Measurements from ENCODE around the gene EHMT1. TPM values are rescaled to one million over a fixed set of nuclear protein-coding genes. Genes with fewer than 3 reads are reported as not detected.

EHMT1 gene
- total RNA-seq, 2 donors from 2014 or later = 106 to 108 TPM

DNA sequence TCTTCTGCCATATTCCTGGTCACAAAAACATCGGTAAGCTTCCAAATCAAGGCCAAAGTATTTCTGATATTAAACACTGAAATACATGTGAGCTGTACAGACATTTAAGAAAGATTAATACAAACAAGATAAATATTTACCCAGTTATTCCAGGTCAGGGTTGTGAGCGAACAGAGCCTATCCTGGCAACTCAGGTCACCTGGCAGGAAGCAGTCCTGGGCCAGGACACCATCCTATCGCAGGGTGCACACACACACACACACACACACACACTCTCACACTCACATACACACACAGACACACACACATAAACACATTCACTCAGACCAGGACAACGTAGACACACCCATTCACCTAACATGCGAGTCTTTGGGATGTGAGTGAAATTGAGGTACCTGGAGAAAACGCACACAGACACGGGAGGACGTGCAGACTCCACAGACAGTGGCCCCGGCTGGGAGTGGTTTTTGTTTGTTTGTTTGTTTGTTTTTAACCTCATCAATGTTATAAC is 176.4 kb downstream of the EHMT1 start:
- Mint-ChIP-seq H3K27ac (no peak overlapping the region), H3K4me1 (peaks cover 8% of the 10 kb centered on the region), H3K27me3 (no peaks in the 10 kb centered on the region), H3K4me3 (no peak overlapping the region), H3K36me3 (ENCODE audit: low read depth) (peaks cover 14% of the 10 kb centered on the region)
- ATAC-seq (no peak), DNase-seq (no peak)
- no peaks in the 10 kb centered on the region for H3K9me3 ChIP-seq (ENCODE audit: control insufficient read depth, low read length, poor library complexity, severe bottlenecking)

- DNase-seq (no peak), ATAC-seq (no peak)
- peaks cover 8% of the 10 kb centered on the region for H3K4me1 Mint-ChIP-seq
- no peaks in the 10 kb centered on the region for H3K9me3 ChIP-seq (ENCODE audit: control insufficient read depth, low read length, poor library complexity, severe bottlenecking)
- H3K27me3 Mint-ChIP-seq = no peaks in the 10 kb centered on the region
- no peak overlapping the region for H3K27ac Mint-ChIP-seq
- peaks cover 17% of the 10 kb centered on the region for H3K36me3 Mint-ChIP-seq (ENCODE audit: low read depth)
- H3K4me3 Mint-ChIP-seq = no peak overlapping the region
Observed at GRCh38 chr9:137797206-137798120, 178.7 kb downstream of the EHMT1 start.

DNA sequence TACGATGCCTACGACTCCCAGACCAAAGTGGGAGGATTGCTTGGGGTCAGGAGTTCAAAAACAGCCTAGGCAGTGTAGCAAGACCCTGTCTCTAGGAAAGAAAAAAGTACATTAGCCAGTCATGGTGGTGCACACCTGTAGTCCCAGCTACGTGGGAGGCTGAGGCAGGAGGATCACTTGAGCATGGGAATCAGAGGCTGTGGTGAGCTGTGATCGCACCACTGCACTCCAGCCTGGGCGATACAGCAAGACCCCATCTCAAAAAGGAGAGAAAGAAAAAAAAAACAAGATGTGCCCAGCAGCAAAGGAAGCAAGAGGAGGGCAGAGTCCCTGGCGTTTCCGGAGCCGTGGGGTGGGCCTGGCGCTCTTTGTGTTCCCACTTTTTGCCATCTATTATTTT is 179.3 kb downstream of the EHMT1 start:
- peaks cover 11% of the 10 kb centered on the region for H3K4me1 Mint-ChIP-seq
- no peak for DNase-seq
- no peak overlapping the region for H3K27ac Mint-ChIP-seq
- no peaks in the 10 kb centered on the region for H3K27me3 Mint-ChIP-seq
- no peaks in the 10 kb centered on the region for H3K9me3 ChIP-seq (ENCODE audit: control insufficient read depth, low read length, poor library complexity, severe bottlenecking)
- peaks cover 17% of the 10 kb centered on the region for H3K36me3 Mint-ChIP-seq (ENCODE audit: low read depth)
- no peak for ATAC-seq
- H3K4me3 Mint-ChIP-seq = no peak overlapping the region

GRCh38 chr9:137798901-137799629 is 180.3 kb downstream of the EHMT1 start:
- Mint-ChIP-seq H3K27ac (peak overlapping the region; percentile 85), H3K36me3 (ENCODE audit: low read depth) (peaks cover 17% of the 10 kb centered on the region), H3K4me3 (no peak overlapping the region), H3K27me3 (no peaks in the 10 kb centered on the region), H3K4me1 (peaks cover 11% of the 10 kb centered on the region)
- no peaks in the 10 kb centered on the region for H3K9me3 ChIP-seq (ENCODE audit: control insufficient read depth, low read length, poor library complexity, severe bottlenecking)
- DNase-seq = no peak
- ATAC-seq = no peak

- no peaks in the 10 kb centered on the region for H3K27me3 Mint-ChIP-seq
- no peak for ATAC-seq
- H3K9me3 ChIP-seq (ENCODE audit: control insufficient read depth, low read length, poor library complexity, severe bottlenecking) = no peaks in the 10 kb centered on the region
- H3K27ac Mint-ChIP-seq = peak overlapping the region; percentile 85
- H3K36me3 Mint-ChIP-seq (ENCODE audit: low read depth) = peaks cover 17% of the 10 kb centered on the region
- DNase-seq = no peak
- no peak overlapping the region for H3K4me3 Mint-ChIP-seq
- peaks cover 11% of the 10 kb centered on the region for H3K4me1 Mint-ChIP-seq
Observed at GRCh38 chr9:137799630-137799983, 180.8 kb downstream of the EHMT1 start.

DNA sequence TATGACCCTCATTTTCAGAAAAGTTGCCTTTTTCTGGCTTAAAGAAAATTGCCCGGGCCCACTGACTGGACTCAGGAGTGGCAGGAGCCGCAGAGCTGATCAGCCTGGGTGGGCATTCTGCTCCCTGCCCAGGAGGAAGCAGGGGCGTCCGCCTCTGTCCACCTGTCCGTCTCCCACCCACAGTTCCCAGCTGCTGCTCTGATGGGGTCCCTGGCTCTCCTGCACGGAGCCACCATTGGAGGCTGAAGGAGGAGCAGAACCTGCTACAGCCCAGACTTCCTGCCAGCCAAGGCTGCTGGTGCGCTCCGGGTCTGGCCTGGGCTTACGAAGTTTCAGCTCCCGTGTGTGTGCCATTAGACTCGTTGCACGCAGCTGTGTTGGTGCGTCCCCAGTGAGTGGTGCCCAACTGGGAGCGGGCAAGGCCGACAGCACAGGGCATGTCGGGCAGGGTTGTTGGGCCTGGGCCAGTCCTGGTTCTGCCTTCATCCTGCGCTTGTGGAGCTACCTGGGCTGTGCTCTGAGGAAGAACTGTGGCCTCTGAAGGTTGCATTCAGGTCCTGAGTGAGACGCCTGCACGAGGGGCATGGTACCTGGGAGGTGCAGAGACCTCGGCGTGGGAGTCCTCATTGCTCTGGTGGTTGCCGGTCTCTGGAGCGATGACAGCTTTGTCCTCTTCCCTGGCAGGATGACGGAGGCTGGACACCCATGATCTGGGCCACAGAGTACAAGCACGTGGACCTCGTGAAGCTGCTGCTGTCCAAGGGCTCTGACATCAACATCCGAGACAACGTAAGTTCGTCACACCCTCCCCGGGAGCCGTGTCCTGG is 181.6 kb downstream of the EHMT1 start:
- DNase-seq (no peak), ATAC-seq (no peak)
- no peak overlapping the region for H3K4me3 Mint-ChIP-seq
- peak overlapping the region; percentile 85 for H3K27ac Mint-ChIP-seq
- H3K9me3 ChIP-seq (ENCODE audit: control insufficient read depth, low read length, poor library complexity, severe bottlenecking) = no peaks in the 10 kb centered on the region
- peaks cover 13% of the 10 kb centered on the region for H3K36me3 Mint-ChIP-seq (ENCODE audit: low read depth)
- H3K27me3 Mint-ChIP-seq = no peaks in the 10 kb centered on the region
- peaks cover 8% of the 10 kb centered on the region for H3K4me1 Mint-ChIP-seq

DNA sequence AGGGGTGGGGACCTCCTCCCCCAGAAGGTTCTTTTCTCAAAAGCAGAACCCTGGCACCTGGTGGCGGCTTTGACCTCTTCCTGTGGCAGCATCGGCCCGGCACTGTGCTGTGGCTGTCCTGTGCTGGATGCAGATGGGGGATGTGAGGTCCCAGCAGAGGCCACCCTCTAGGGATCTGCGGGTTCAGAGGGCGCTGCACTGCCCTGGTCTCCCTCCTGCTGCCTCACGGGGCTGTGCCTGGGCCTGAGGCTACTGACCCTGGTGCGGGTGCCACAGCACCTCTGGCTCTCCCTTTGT is 182.2 kb downstream of the EHMT1 start:
- Mint-ChIP-seq H3K4me3 (no peak overlapping the region), H3K36me3 (ENCODE audit: low read depth) (peaks cover 9% of the 10 kb centered on the region), H3K4me1 (peaks cover 8% of the 10 kb centered on the region), H3K27me3 (no peaks in the 10 kb centered on the region), H3K27ac (peak overlapping the region; percentile 27)
- no peaks in the 10 kb centered on the region for H3K9me3 ChIP-seq (ENCODE audit: control insufficient read depth, low read length, poor library complexity, severe bottlenecking)
- ATAC-seq = no peak
- DNase-seq = no peak

- Mint-ChIP-seq H3K4me1 (peaks cover 12% of the 10 kb centered on the region), H3K4me3 (no peak overlapping the region), H3K27me3 (no peaks in the 10 kb centered on the region), H3K27ac (peak overlapping the region; percentile 60), H3K36me3 (ENCODE audit: low read depth) (peaks cover 9% of the 10 kb centered on the region)
- ATAC-seq = no peak
- DNase-seq = no peak
- no peaks in the 10 kb centered on the region for H3K9me3 ChIP-seq (ENCODE audit: control insufficient read depth, low read length, poor library complexity, severe bottlenecking)
Observed at GRCh38 chr9:137802021-137802420, 183.2 kb downstream of the EHMT1 start.

- peak overlapping the region; percentile 60 for H3K27ac Mint-ChIP-seq
- H3K4me1 Mint-ChIP-seq = peaks cover 12% of the 10 kb centered on the region
- DNase-seq = no peak
- H3K4me3 Mint-ChIP-seq = no peak overlapping the region
- no peaks in the 10 kb centered on the region for H3K9me3 ChIP-seq (ENCODE audit: control insufficient read depth, low read length, poor library complexity, severe bottlenecking)
- no peak for ATAC-seq
- H3K27me3 Mint-ChIP-seq = no peaks in the 10 kb centered on the region
- peaks cover 9% of the 10 kb centered on the region for H3K36me3 Mint-ChIP-seq (ENCODE audit: low read depth)
Observed at GRCh38 chr9:137802521-137803243, 183.9 kb downstream of the EHMT1 start.

DNA sequence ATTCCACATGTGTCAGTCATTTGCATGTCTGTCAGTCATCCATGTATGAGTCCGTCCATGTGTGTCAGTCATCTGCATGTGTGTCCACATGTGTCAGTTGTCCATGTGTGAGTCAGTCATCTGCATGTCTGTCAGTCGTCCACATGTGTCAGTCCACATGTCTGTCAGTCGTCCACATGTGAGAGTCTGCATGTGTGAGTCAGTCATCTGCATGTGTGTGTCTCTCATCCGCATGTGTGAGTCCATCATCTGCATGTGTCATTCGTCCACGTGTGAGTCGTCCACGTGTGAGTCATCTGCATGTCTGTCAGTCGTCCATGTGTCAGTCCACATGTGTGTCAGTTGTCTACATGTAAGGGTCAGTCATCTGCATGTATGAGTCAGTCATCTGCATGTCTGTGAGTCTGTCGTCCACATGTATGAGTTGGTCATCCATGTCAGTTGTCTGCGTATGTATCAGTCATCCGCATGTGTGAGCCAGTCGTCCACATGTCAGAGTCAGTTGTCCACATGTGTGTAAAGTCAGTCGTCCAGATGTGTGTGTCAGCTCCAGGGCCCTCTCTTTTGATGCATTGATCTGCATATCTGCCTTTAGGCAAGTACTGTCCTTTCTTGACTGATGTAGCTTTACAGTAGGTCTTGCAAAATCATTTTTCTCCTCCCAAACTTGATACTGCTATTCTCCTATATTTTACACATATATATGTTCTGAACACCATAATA is 186.3 kb downstream of the EHMT1 start:
- H3K9me3 ChIP-seq (ENCODE audit: control insufficient read depth, low read length, poor library complexity, severe bottlenecking) = no peaks in the 10 kb centered on the region
- peaks cover 3% of the 10 kb centered on the region for H3K36me3 Mint-ChIP-seq (ENCODE audit: low read depth)
- no peaks in the 10 kb centered on the region for H3K27me3 Mint-ChIP-seq
- H3K4me1 Mint-ChIP-seq = peaks cover 11% of the 10 kb centered on the region
- no peak for ATAC-seq
- no peak overlapping the region for H3K27ac Mint-ChIP-seq
- DNase-seq = no peak
- no peak overlapping the region for H3K4me3 Mint-ChIP-seq

DNA sequence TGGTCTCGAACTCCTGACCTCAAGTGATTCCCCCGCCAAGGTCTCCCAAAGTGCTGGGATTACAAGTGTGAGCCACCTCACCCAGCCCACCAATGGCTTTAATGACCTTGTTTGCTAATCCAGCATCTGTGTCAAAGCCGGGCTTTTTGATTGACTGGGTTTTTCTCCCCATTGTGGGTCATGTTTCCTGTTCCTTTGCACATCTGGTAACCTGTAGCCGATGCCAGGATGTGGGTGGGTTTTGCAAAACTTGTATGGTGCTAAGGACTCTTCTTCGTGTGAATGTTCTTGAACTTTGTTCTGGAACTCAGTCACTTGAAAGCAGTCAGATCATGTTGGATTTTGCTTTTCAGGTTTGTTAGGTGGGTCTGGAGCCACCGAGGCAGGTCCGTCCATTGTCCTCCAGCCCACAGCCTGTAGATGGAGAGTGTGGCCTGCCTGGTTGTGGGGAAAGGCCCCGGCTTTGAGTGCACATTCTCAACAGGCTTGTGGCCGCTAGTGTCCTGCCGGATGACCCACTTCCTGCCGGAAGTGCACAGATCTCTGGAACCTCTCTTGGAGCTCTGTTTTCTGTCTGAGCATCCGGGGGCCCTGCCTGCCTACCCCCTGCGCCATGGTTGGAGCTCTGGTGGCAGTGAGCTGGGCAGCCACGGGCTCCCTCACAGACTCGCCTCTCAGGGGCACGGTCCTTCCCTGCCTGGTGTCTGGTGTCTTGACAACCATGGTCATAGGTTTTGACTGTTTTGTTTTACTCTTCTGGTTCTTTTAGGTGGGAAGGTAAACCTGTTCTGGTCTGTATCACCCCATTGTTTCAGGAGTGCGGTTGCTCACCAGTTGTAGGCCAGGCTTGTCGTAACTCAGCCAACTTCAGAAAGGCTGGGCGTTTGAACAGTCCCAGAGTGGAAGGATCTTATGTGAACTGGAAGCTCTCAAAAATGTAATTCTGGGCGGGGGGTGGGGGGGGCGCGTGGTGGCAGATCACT is 189.2 kb downstream of the EHMT1 start:
- H3K27me3 Mint-ChIP-seq = no peaks in the 10 kb centered on the region
- ATAC-seq (peak; percentile 58), DNase-seq (no peak)
- H3K4me1 Mint-ChIP-seq = peaks cover 8% of the 10 kb centered on the region
- H3K27ac Mint-ChIP-seq = peak overlapping the region; percentile 45
- H3K9me3 ChIP-seq (ENCODE audit: control insufficient read depth, low read length, poor library complexity, severe bottlenecking) = no peaks in the 10 kb centered on the region
- H3K36me3 Mint-ChIP-seq (ENCODE audit: low read depth) = no peaks in the 10 kb centered on the region
- no peak overlapping the region for H3K4me3 Mint-ChIP-seq
